Measurements from ENCODE around the gene PRKCE.

PRKCE gene

DNA sequence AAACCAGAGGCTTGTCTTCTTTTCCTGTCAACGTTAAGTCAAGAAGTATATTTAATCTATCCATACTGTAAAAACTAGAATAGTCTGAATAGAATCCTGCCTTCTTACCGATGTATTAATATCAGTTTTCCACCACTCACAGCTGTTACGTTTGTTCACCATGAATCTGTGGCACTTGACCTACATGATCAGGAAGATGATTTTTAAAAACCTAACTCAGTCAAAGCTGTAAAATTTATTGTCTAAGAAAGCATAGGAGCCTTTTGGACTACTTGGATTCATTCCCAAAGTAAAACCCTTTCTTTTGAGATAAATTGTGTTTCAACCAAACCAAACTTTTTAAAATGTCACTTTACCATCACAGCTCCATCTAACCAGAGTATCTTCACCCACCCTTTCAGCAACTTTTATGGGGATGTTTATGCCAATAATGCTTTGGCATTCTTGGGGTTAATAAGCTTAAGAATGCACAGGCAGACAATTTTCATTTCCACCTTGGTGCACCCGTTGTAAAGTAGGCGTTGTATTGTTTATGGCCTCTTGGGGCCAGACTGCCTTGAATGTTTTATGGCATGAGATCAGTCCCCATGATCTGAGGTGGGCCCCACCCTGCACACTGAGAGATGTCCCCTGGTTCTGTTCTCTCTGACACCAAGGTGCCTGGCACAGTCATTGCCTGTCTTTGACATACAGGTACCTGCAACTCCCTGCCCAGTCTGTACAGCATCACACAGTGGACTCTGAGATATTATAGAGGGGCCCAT lies 469.5 kb downstream of the PRKCE start:
- DNase-seq (ENCODE audit: low spot score): no peak

DNA sequence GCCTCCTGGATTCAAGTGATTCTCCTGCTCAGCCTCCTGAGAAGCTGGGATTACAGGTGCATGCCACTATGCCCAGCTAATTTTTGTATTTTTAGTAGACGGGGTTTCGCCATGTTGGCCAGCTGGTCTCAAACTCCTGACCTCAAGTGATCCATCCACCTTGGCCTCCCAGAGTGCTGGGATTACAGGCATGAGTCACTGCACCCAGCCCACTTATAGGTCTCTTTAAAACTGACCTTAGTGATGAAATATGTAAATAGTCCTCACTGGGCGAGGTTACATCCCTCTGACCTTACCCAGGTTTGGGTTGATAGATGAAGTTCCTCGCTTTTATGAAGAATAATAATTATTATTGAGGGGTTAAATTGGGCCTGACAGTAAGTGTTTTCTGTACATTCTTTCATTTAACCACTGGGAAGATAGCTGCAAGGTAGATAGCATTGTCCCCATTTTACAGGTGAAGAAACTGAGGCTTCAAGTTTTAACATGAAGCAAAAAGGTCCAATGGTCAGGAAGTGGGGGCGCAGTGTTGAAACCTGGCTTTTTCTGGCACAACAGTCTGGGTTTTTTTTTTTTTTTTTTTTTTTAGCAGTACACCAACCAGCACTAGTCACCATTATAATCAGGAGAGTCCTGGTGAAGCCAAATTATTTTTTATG lies 471.0 kb downstream of the PRKCE start:
- no peak for DNase-seq (ENCODE audit: low spot score)

DNA sequence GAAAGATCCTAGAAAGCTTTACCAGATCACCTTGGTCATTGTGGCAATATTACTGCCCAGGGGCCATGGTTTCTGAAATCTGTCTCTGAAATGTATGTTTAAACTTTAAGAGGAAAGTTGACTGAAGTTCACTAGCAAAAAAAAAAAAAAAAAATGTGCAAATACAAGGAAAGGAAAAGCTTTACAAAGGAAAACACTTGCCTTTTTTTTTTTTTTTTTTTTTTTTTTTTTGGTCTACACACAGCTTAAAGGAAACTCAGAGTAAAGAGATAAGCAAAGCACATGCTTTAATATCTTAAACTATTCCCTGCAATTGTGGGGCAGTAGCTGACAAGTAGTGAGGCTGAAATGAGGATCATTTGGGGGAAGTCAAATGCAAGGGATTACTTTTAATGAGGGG lies 471.5 kb downstream of the PRKCE start:
- no peak for DNase-seq (ENCODE audit: low spot score)

DNA sequence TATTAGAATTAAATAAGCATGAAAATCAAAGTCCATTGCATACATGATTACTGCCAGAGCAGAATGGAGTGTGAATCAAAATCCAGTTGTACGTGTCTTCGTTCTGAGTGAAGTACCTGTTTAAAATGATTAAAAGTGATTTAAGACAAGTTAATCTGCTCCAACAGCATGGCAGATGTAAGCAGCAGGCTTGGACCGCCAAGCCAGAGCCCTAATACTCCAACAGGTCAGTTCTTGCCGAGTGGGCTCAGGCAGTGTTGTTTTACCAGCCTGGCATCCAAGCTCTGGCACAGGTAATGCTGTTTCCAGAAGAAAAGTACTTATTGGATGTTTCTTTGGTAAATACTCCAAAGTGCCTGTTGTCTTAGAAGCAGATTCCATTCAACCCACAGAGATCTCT lies 474.3 kb downstream of the PRKCE start:
- no peak for DNase-seq (ENCODE audit: low spot score)

DNA sequence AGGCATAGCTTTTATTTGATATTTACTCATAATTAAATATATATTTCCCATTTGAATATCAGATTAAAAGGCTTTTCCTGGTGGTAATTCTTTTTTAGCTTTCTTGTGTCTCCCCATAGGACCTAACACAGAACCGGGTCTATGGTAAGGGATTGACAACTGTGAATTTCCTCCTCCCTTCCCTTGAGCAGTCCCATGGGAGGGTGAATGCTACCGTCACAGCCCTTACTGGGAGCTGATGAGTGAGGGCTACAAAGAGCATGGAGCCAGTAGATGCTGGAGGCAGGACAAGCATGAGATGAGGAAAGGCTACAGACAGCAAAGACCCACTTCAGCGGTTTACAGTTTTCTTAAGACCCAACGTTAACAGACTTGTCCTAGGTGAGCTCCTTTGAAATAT lies 475.1 kb downstream of the PRKCE start:
- no peak for DNase-seq (ENCODE audit: low spot score)

DNA sequence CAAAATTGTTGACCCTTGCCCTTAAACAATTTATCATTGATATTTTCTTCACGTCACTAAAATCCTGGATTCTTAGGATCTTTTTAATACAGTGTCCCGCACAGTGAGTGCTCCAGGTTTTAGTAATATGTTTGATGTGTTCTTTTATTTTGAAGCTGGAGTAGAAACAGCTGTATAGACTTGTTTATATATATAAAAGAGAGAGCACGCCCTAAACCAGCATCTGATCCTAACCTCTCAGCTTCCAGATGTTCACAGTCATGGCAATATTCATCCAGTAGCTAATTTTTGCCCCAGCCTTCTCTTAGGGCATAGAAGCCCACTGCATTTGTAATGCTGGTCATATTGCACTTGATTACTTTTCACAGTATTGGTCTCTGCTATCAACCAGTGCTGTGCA lies 475.7 kb downstream of the PRKCE start:
- no peak for DNase-seq (ENCODE audit: low spot score)

DNA sequence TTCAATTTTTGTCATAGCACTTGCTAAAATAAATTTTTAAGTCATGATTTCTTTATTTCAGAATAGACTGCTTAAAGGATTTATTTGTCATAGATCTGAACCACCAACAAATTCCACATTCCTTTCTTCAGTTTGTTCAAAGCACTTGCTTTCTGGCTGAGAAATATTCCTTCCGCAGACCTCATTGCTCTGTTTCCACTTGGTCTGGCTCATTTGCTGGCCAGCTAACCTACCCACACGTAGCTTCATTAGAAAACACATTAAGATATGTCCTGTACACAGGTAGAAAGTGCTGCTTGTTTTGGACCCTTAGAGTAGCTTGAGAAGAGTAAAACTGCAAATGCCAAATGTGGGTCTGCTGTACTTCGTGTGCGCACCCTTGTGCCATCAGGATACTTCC lies 479.0 kb downstream of the PRKCE start:
- DNase-seq (ENCODE audit: low spot score): no peak

DNA sequence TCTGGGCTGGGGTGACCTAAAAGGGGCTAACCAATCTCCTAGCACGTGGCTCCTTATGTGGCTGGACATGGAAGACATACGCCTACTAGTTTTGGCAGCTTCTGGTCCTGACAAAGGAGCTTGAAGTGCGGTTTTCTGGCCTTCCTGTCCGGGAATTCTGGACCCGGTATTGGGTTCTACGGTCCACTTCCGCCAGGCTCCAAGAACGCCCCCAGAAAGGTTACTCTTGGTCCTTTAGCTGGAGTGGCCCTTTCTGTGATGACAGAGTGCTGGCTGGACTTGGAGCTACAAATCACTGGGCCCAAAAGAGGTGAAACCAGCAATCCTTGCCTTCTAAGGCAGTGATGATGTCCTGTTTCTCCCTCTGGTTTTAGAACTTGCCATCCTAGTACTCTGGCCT lies 481.5 kb downstream of the PRKCE start:
- DNase-seq (ENCODE audit: low spot score): no peak

DNA sequence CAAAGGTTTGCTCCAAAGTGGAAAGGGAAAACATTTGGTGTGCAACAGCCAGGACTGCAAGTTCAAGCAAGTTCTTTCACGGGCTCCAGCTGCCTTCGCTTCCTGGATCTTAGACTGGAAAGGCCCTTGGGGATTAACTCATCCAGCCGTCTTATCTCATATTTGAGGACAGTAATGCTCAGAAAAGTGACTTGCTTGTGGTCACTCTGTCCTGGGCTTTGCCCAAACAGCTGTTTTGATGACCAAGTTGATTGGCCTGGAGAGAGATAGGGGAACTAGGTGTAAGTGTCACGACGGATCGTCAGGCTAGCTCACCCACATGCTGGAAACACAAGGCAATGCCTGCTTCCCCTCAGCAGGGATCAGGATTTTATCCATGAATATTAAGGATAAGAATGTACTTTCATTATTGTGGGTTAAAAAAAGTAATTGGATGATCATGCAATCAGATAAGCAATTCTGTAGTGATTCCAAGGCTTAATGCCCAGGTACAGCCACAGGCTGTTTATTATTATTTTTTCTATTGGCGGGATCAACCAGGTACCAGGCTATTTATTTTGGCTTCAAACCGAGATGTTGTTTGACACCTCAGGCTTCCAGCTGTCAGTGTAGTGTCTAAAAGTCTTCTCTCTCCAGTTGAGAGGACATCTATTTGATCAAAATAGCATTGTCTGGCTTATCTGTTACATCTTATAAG lies 483.2 kb downstream of the PRKCE start:
- no peak for DNase-seq (ENCODE audit: low spot score)

DNA sequence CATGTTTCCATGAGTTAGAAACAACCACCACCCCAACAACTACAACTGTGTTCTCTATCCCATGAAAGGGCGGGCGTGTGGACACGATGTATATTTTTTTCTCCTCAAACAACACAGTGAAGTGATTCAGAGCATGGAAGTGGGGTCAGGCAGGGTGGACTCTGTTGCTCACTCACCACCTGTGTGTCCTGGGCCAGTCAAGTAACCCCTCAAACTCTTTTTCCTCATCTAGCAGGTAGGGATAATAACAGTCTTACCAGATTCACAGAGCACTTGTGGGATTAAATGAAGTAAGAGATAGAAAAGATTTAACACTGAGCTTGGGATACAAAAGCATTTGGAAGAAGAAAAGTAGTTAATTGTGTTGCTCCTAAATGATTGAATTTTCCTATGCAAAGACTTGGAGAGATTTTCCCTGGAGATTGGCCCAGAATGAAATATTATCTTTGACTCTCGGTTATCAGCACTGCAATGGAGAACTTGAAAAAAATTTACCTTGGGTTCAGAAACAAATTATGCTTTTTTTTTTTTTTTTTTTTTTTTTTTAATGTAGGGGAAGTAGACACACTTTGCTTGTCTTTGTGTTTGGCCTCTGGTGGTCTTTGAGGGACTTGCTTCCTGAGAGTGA lies 483.9 kb downstream of the PRKCE start:
- no peak for DNase-seq (ENCODE audit: low spot score)

DNA sequence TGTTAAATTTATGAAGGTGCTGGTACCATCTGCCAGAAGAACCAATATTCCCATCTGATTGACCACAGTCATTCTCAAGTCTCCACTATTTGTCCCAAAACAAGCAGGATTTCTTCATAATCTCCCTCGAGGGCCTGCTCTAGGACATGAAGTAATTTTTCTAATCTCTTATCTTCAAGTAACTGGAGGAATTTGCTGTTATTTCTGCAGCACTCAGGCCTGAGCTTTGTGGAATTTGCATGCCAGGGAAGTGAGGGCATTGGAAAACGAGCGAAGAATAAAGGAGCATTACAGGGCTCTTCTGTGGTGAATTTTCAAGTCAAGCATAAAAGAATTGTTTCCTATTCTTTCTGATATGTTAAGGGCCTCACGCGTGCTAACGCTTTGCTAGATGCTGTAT lies 484.5 kb downstream of the PRKCE start:
- no peak for DNase-seq (ENCODE audit: low spot score)

DNA sequence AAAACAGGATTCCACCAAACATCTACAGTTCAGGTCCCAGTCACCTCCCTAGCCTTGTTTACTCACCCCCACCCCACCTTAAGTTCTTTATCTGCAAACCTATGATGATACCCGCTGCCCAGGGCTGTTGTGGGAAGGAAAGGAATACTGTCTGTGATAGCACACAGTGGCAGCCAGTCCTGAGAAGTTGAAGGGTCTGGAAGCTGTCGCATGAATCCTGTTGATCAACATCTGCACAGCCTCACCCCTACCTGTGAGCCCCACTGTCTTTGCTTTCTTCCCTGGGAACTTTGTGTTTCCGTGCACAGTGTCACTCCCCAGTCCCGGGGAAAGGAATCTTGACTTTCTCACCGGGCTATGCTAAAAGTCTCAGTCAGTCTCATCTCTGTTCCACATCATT lies 485.0 kb downstream of the PRKCE start:
- no peak for DNase-seq (ENCODE audit: low spot score)

DNA sequence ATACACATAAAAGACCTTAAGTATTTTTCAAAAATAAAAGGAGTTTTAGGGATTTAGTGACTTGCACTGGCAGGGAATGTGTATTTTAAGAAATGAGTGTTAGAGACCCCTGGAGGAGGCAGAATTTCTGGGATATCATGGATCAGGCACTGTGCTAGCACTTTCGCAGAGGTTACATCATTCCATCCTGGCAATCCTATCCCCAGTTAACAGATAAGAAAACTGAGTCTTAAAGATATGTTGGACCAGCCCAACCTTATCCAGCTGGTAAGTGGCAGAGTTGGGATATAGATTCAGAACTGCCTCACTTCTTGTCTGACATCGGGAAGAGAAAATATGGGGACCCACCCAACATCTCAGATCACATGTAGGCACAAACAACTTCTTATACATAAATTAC lies 485.5 kb downstream of the PRKCE start:
- DNase-seq (ENCODE audit: low spot score): no peak

DNA sequence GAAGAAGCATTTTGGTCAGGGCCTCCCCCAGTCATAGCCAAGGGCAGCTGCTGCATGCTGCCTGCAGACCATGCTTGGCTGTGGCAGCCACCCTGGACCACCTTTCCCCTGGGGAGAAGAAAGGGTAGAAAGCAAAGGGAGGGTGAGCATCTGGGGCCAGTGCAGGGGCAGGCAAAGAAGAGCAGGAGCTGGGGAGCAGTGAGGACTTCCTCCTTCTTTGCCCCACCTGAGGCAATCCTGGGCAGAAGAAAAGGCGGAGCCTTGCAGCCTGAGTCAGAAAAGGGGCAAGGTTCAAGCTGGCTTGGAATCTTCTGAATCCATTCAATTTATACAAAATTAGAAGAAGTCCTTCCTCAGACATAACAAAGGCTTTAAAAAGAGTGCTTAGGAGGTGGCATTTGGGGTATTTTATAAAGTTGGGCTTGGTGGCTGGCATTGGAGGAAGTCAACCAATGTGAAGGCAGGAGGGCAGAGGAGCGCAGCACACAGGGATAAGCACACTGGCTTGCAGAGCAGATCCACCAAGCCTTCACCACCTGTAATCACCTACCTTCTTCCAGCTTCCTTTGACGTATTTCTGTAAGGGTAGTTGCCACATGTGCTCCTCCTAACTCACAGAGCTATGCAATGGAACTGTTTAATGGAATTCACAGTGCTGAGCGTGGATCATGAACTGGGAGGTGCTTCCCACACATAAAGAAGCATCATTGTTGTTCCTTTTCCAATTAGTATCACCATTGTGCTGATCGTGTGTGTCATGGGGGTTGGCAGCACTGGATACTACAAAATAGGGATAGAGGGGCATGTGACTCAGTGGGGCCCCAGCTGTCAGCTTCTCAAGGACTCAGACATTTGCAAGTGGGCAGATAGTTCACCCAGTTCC lies 491.3 kb downstream of the PRKCE start:
- no peak for DNase-seq (ENCODE audit: low spot score)

DNA sequence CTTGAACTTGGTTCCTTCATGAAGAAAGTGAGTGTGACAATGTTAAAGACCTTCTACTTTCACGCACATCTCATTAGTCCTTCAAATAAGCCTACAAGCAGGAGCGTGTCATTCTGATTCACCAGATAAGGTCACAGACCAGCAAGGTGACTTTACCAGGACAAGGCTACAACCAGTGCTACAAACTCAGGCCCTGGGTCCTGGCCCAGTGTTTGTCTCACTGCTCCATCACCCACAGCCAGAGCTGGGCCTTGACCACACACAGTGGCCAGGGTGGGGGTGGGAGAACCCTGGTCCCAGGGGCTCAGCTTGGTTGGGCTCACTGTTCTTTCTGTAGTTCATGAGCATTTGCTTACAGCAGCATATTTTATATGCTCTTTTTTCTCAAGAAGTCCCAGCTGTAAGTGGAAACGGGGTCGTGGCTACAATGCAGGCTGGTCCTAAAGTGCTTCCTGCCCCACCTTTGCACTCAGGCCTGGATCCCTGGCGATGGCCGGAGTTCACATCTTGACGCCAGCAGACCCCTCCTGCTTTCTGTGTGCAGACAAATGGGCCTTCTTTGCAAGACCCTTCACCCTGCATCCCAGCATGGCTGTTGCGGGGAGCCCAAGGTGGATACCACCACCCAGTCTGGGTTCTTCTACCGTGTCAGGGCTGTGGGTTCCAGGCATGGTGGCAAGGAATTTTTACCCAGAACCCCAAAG lies 492.1 kb downstream of the PRKCE start:
- no peak for DNase-seq (ENCODE audit: low spot score)

DNA sequence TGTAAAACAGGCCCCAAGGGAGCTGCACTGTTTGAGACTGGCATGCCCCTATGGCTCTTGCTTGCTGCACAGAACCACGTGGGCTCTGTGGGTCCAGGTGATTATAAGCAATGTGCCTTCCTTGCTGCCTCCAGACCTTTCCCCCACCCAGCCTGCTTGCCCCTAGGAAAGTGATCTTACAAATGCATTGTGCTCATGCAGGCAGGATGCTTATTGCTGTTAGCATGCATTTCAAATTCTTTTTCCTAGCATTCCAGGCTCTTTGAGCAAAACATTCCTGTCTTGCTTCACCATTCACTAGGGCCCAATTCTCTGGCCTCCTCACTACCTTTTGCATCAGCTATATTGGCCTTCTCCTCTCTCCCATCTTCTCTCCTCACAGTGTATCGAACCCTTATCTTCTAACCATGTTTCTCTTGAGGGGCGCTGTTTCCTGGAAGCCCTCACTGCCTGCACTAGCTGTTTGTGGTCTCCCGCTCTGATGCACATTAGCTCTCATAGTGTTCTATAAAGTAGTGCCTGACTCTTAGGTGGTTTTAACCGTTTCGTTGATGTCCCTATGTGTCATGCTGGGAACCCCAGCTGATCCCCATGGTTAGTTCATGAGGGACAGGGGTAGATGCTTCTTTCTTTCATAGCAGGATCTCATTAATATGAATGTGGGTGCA lies 492.8 kb downstream of the PRKCE start:
- no peak for DNase-seq (ENCODE audit: low spot score)

DNA sequence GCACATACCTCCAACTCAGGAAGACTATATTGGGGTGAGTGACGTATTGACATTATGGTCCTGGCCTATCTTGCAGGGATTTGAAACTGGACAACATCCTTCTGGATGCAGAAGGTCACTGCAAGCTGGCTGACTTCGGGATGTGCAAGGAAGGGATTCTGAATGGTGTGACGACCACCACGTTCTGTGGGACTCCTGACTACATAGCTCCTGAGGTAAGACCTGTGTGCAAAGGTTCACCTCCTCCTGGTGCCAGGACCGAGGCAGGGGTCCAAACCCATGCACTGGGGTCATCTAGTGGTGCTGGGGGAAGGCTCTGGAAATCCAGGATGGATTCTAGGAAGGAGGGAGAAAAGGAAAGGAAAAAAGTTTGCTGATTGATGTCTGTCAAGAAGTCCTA lies 493.5 kb downstream of the PRKCE start:
- DNase-seq (ENCODE audit: low spot score): no peak

DNA sequence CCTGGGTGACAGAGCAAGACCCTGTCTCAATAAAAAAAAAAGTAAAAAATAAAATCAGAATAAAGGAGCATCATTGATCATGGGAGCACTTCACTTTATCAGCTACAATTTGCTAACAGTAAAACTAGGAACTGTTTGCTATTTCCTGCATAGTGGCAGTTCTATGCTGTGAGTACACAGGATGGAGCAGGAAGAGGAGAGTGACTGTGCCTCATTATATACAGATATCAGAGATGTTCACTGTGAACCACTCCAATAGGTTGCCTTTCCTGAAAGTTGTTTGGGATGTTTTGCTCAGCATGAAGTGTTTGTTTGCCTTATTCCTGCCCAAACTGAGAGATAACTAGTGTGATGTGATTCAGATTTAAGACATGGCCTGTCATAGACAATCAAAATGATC lies 494.4 kb downstream of the PRKCE start:
- DNase-seq (ENCODE audit: low spot score): no peak

DNA sequence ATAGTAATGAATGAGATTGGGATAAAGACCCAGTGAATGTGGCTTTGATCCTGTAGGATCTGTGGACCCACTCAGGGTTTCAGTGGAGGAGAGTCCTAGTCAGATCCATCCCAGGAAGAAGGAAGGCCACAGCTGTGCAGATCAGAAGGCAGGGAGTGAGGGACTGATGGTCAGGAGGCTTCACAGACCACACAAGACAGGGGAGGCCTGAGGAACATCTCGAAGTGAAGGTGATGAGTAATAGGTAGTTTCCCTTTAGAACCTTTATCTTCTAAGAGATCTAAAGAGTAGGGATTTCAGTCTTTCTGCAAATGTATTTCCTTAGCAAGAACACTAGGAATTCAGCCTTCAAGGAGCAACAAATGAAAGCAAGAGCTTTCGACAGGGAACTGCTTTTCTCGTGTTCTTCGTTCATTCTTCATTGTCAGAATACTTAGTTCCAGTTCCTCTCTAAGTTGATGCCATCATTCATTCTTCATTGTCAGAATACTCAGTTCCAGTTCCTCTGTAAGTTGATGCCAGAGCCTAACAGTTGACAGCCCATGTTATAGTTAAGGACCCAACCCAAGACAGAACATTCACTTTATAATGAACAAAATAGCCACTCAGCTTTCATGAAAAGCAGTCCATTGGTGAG lies 495.5 kb downstream of the PRKCE start:
- DNase-seq (ENCODE audit: low spot score): no peak

Measured in germinal center (tissue), 1 donor.